ENCODE data around the gene CASP8AP2.

GRCh38 chr6:89917801-89918366 is 88.2 kb downstream of the CASP8AP2 start:
- TF ChIP-seq CTCF (IDR thresholded peaks at IDR 0.05) (no peak), POLR2A (IDR thresholded peaks at IDR 0.05) (no peak)

Measured in heart left ventricle (tissue), 13 donors.